ENCODE measurements around the gene C5orf46. TPM values are rescaled to one million over a fixed set of nuclear protein-coding genes. Genes with fewer than 3 reads are reported as not detected.
"Not testable (repeated sequence)": the region's sequence is repeated elsewhere in the genome, so short reads cannot be mapped to it uniquely, and the experiment has no call there.

C5orf46 gene
- total RNA-seq, 1 donor from 2014 or later: not detected

- peak; percentile 66 for DNase-seq
These were observed 12.5 kb downstream of the C5orf46 start for GRCh38 chr5:147893820-147894219.

- peak; percentile 8 for DNase-seq
These were observed 13.5 kb downstream of the C5orf46 start for GRCh38 chr5:147892696-147893296.

GRCh38 chr5:147887930-147888329 lies 18.4 kb downstream of the C5orf46 start:
- DNase-seq: peak; percentile 7

GRCh38 chr5:147887026-147887627 lies 19.2 kb downstream of the C5orf46 start:
- peak; percentile 72 for DNase-seq

GRCh38 chr5:147882586-147883313 lies 23.6 kb downstream of the C5orf46 start:
- DNase-seq: no peak

GRCh38 chr5:147880487-147880886 lies 25.9 kb downstream of the C5orf46 start:
- no peak for DNase-seq

- DNase-seq: no peak
These were observed 26.6 kb downstream of the C5orf46 start for GRCh38 chr5:147879784-147880183.

- no peak for DNase-seq
These were observed 28.1 kb downstream of the C5orf46 start, which contains the start of gene SCGB3A2 for GRCh38 chr5:147878066-147878759. TSS of gene SCGB3A2 (plus strand) at chr5:147878711. CDS start at chr5:147878804, 93 bp downstream.

- DNase-seq: no peak
These were observed 29.7 kb downstream of the C5orf46 start for GRCh38 chr5:147876626-147877025.

- DNase-seq: no peak
These were observed 30.2 kb downstream of the C5orf46 start for GRCh38 chr5:147876141-147876540.

GRCh38 chr5:147874910-147875367 lies 31.4 kb downstream of the C5orf46 start:
- no peak for DNase-seq

- DNase-seq: not testable (repeated sequence)
These were observed 32.0 kb downstream of the C5orf46 start for GRCh38 chr5:147874118-147874875.

GRCh38 chr5:147872744-147873435 lies 33.4 kb downstream of the C5orf46 start:
- not testable (repeated sequence) for DNase-seq

GRCh38 chr5:147871980-147872549 lies 34.3 kb downstream of the C5orf46 start:
- DNase-seq: not testable (repeated sequence)

GRCh38 chr5:147869892-147870291 lies 36.4 kb downstream of the C5orf46 start:
- DNase-seq: not testable (repeated sequence)

GRCh38 chr5:147869112-147869511 lies 37.2 kb downstream of the C5orf46 start:
- no peak for DNase-seq

- DNase-seq: no peak
These were observed 42.7 kb downstream of the C5orf46 start for GRCh38 chr5:147863454-147864158.

- no peak for DNase-seq
These were observed 45.7 kb downstream of the C5orf46 start for GRCh38 chr5:147860641-147861025.

- no peak for DNase-seq
These were observed 46.2 kb downstream of the C5orf46 start for GRCh38 chr5:147859962-147860640.

- no peak for DNase-seq
These were observed 47.8 kb downstream of the C5orf46 start for GRCh38 chr5:147858565-147858964.
